Measurements from ENCODE around the gene GPR17.

The GPR17 gene

GRCh38 chr2:127614731-127615130 is 31.2 kb upstream of the GPR17 start:
- no peak for DNase-seq (ENCODE audit: low read depth)

DNA sequence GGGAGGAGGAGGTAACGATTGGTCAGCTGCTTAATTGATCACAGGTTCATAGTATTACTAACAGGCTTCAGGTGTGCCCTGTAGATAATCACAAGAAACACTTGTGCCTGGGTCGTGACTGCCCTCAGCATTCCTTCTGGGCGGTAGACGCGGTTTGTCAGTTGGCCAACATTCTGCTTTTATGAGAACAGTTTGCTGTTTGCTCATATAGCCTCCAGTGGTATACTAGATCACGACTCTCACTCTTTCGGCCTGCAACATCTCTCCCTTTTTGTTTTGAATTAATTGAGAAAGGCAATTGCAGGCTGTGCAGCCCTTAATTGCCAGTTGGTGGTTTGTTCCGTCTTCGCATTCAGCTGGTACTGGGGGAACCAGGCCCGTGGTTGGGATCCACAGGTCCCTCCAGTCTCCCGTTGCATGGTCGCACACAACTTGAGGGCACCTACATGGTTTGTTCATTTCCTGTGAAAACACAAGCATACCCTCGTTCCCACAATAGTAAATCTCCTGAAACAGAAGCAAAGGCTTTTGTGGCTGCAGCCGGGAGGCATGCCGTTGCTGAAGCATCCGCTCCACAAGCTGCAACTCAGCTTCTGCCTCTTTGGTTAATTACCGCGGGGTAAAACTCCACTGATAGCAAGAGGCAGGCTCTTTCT is 30.3 kb upstream of the GPR17 start:
- DNase-seq (ENCODE audit: low read depth), result no peak

DNA sequence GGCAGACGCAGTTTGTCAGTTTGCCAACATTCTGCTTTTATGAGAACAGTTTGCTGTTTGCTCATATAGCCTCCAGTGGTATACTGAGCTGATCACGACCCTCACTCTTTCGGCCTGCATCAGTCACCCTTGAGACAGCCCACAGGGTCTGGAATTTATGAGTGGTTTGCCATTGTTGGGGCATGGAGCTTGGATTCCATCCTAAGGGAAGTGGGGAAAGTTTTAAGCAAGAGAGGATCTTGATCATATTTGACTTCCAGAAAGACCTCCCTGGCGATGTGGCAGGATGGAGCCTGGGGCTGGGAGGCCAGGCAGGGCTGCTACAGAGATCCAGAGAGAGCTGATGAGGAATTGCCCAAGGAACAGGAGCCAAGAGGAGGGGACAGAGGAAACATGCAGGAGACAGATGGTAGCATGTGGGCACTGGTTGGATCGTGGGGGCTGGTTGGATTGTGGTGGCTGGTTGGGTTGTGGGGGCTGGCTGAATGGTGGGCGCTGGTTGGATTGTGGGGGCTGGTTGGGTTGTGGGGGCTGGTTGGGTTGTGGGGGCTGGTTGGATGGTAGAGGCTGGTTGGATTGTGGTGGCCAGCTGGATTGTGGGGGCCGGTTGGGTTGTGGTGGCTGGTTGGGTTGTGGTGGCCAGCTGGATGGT is 27.3 kb upstream of the GPR17 start:
- no peak for DNase-seq (ENCODE audit: low read depth)

GRCh38 chr2:127619203-127619590 is 26.8 kb upstream of the GPR17 start:
- no peak for DNase-seq (ENCODE audit: low read depth)

GRCh38 chr2:127619877-127620705 is 25.9 kb upstream of the GPR17 start:
- DNase-seq (ENCODE audit: low read depth), result no peak

GRCh38 chr2:127620866-127621265 is 25.1 kb upstream of the GPR17 start:
- no peak for DNase-seq (ENCODE audit: low read depth)

GRCh38 chr2:127621981-127622431 is 23.9 kb upstream of the GPR17 start:
- DNase-seq (ENCODE audit: low read depth), result no peak

DNA sequence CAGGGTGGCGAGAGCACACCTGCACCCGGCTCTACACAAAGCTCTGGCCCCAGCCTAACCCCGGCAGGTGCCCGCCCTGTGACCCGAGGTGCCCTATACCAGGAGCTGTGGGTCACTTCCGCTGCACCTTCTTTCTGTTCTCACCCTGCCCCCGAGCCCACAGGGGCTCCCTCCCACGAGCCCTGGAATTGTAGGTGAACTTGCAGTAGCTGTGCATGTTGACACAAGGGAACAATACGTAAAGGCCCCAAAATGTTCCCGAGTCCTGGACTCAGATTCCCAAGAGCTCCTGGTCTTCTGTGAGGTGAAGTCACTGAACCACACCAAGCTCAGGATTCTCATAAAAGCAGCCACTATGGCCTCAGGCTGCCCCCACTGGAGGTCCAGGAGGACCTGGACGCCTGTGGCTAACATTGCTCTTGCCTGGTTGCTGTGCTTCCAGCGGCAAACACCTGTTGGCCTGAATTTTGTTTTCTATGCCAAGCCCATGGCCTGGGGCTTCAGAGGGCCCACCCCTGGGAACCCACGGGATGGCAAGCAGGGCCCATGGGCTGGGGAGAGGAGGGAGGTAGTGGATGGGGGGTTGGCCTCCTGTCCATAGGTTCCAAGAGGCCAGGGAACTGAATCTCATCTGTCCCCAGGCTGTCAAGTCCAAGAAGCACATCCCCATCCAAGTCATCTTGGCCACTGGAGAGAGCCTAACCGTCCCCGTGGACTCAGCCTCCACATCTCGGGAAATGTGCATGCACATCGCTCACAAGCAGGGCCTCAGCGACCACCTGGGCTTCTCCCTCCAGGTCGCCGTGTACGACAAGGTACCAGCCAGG is 23.2 kb upstream of the GPR17 start:
- no peak for DNase-seq (ENCODE audit: low read depth)

DNA sequence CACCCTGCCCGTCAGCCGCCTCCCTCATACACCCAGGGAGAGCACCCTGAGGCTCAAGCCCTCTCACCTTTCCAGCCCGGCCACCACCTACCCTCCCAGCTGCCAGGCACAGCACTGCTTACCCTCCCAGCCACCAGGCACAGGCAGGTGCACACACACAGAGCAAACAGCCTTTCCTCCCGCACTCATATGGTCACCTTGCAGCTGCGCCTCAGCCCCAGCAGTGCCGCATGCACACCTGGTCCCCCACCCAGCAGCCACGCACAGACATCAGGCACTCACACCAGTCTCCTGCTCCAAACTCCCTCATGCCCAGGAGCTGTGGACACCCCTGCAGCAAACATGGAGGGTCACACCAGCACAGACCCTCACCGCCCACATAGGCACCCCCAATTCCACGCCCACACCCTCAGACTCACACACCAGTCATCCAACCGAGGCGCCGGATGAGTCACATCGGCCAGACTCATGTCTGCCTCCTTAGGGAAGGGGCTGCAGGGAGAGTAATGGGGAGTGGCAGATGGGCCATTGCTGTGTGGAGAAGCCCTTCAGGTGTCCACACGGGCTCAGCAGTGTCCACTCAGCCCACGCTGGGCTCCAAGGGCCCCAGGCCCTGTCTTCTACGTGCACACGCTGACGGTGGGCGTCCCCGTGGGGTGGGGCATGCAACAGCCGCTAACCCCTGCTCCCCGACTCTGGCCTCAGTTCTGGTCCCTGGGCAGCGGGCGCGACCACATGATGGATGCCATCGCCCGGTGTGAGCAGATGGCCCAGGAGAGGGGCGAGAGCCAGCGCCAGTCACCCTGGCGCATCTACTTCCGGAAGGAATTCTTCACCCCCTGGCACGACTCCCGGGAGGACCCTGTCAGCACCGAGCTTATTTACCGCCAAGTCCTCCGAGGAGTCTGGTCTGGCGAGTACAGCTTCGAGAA is 22.3 kb upstream of the GPR17 start:
- no peak for DNase-seq (ENCODE audit: low read depth)

DNA sequence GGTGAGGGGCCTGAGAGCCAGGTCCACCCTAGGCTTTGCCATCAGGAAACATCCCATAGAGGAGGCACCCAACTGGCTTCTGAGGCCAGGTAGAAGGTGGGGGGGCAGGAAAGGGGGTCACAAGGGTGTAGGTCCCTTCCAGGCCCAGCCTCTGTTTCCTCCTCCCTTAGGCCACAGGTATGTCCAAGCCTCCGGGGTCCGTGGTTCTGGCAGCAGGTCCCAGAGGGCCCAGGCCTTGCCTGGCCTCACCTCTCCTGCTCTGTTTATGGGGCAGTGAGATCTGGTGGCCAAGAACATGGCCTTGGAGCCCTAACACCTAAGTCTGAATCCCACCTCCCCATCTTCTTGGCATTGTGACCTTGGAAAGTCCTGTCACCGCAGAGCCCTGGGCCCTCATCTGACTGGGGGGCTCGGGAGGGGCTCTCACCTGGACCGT is 21.6 kb upstream of the GPR17 start:
- no peak for DNase-seq (ENCODE audit: low read depth)

DNA sequence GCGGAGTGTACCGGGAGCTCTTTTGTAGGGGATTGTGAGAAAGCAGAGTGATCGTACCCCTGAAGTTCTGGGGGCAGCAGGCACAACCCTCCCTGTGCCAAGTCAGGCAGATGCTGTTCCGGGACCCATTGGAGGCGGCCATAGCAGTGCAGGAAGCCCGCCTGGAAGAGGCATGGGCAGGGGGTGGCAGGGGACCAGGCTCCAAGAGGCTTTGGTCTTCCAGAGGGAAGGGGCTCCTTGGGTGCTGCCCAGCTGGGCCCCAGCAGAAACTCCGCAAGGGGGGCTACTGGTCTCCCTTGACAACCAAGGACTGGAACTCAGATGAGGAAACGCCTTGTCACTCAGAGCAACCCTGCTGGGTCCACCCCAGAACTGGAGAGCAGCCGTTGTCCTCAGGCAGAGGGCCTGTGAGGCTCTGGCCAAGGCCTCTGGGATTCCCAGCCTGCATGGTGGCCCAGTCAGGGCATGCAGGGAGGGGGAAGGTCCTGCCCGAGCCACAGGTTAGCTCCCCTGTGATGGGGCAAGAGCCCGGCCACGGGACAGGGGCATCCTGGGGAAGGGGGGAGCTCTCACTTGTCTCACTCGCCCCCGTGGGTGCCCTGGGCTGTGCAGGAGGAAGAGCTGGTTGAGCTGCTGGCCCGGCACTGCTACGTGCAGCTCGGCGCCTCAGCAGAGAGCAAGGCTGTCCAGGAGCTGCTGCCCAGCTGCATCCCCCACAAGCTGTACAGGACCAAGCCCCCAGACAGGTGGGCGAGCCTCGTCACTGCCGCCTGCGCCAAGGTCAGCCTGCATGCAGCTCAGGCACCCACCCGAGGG is 21.0 kb upstream of the GPR17 start:
- DNase-seq (ENCODE audit: low read depth), result no peak

GRCh38 chr2:127625572-127625951 is 20.4 kb upstream of the GPR17 start:
- DNase-seq (ENCODE audit: low read depth), result no peak

DNA sequence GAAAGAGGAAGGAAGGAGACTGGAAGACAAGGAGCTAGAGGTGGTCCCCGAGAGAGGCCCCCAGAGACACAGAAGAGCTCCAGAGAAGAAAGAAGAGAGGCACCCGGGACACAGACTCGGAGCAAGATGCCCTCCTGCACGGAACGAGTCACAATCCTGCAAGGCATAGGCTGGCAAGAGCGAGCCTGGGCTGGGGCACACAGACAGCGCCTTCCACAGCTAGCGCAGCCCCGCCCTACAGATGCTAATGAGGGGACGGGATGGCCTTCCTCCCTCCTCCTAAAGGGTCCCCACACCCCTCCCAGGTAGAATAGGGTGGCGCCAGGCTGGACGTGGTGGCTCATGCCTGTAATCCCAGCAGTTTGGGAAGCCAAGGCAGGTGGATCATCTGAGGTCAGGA is 19.8 kb upstream of the GPR17 start:
- no peak for DNase-seq (ENCODE audit: low read depth)

DNA sequence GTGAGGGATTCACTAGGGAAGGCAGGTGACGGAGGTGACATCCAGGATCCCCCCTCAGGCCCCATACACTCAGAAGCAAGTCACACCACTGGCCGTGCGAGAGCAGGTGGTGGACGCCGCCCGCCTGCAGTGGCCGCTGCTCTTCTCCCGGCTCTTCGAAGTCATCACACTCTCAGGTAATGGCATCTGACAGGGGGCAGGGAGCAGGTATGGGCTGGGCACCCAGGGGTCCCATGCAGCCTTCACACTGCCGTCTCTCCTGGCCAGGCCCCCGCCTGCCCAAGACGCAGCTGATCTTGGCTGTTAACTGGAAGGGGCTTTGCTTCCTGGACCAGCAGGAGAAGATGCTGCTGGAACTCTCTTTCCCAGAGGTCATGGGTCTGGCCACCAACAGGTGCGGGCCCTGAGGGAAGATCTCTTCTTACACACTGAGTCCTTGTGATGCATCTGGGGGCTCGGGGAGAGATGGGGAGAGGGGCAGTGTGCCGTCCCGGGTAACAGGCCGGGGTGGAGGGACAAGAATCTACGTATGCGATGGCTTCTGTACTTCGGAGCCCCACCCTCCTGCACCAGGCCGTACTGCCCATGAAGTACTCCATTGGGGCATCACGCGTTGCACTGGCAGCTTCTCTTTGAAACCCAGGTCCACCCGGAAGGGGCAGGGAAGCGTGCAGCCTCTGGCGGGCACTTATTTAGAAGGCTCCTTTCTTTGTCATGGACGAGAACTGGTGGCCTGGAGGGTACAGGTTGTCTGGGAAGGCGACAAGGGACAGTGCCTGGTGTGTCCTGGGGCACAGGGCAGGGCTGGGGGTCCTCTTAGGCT is 18.8 kb upstream of the GPR17 start:
- no peak for DNase-seq (ENCODE audit: low read depth)

- no peak for DNase-seq (ENCODE audit: low read depth)
Measured at GRCh38 chr2:127627740-127628571, 18.0 kb upstream of the GPR17 start.

DNA sequence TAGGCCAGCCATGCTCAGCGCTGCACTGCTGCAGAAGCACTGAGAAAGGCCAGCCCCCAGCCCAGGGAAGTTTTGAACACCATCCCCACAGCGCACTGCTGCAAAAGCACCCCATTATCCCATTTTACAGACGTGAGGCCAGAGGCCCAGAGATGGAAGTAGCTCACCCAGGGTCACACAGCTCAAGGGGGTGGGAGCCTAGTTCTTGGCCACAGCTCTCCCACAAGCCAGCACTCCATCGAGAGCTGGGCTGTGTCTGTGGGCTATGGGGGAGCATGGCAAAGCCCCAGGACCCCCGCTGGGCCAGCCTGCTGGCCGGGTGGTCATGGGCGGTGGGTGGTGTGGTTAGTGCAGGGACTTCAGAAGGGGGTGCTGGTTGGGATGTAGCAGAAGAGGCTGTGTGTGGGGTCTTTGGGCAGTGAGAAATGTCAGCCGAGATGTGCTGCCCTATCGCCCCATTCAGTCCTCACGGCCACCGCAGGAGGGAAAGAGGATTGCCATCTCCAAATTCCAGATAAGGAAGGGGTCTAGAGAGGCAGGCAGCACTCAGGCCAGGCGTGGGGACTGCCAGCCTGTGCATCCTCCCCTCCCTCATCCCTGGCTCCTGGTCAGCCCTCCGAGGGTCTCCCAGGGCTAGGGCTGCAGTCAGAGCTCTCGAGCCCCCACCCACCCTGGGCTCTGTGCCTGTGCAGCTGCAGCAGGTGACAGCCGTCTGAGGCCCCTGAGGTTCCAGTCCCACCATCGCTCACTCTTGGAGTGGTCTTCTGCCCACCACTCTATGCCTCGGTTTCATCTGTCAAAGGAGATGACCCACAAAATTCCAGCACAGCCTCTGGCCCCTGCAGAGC is 17.0 kb upstream of the GPR17 start:
- DNase-seq (ENCODE audit: low read depth), result no peak

- DNase-seq (ENCODE audit: low read depth), result no peak
Measured at GRCh38 chr2:127629637-127630036, 16.3 kb upstream of the GPR17 start.

Data from activated T-helper 9 cell treated with anti-CD3 and anti-CD28 coated beads, Interleukin-2, amount 50 U/mL, for 16 hours (primary cell).